ENCODE measurements around the gene CLIC5.

The CLIC5 gene

GRCh38 chr6:45836438-45836824 lies 179.2 kb downstream of the CLIC5 start:
- DNase-seq = no peak

GRCh38 chr6:45835721-45836437 lies 179.8 kb downstream of the CLIC5 start:
- DNase-seq = no peak

GRCh38 chr6:45832063-45832462 lies 183.6 kb downstream of the CLIC5 start:
- no peak for DNase-seq
